ENCODE results near the gene DUOXA1.

DNA sequence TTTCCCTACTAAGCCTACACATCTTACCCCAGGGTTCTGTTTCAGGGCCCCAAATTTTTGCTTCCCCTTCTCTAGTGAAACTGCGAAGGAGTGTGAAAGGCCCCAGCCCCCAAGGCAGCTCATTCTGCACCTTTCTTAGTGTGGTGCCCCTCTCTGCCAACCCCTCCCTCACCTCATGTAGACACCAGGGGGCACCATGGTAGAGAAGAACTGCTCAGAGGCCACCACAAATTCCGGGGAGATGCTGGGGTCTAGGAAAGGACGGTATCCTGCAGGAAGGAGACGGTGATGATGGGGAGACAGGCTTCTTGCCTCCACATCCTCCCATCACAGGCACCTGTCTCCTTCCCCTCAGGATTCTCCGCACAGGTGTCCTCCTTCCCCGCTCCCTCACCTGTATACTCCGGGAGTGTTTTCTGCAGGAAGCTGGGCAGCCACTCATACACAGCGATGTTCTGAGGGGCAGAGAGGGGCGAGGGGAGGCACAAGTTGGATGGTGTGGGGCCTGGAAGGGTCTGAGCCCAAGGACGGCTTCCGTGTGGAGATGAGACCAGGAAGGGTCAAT, 19.3 kb downstream of the DUOXA1 start:
- TF ChIP-seq REST (IDR thresholded peaks at IDR 0.05; ENCODE audit: low read depth) (no peak), USF1 (IDR thresholded peaks at IDR 0.05) (no peak), RAD21 (IDR thresholded peaks at IDR 0.05; ENCODE audit: low read depth) (no peak), TCF12 (IDR thresholded peaks at IDR 0.05; ENCODE audit: low read depth) (no peak), NFIC (IDR thresholded peaks at IDR 0.05) (no peak), EGR1 (IDR thresholded peaks at IDR 0.05) (no peak)
